Retinal pigment epithelial cell (primary cell): ENCODE measurements around the gene PLCL2.
"Not testable (repeated sequence)": the region's sequence is repeated elsewhere in the genome, so short reads cannot be mapped to it uniquely, and the experiment has no call there.

Experiments used
- DNase-seq: peaks from one replicate; pipeline ENCODE4 v3.0.0-alpha.2; 2010; ENCODE audit warnings: low read depth
- H3K4me3 ChIP-seq: 2 replicates; pipeline ENCODE4 v1.5.1; 2011; ENCODE audit warnings: mild to moderate bottlenecking, low read length, control low read depth, moderate library complexity
- CTCF ChIP-seq: conservative IDR thresholded peaks from 2 replicates; pipeline ENCODE4 v1.5.1; 2011; ENCODE audit warnings: low read depth, low read length, control low read depth, inconsistent platforms

The PLCL2 gene

GRCh38 chr3:17125738-17126442, 241.1 kb downstream of the PLCL2 start:
- H3K4me3 ChIP-seq, result no peak overlapping the region

GRCh38 chr3:17128671-17129070, 243.9 kb downstream of the PLCL2 start:
- not testable (repeated sequence) for H3K4me3 ChIP-seq, DNase-seq

More at GRCh38 chr3:17125738-17126442, 241.1 kb downstream of the PLCL2 start:
- DNase-seq, result no peak
- no peak for TF ChIP-seq CTCF

- no peak for TF ChIP-seq CTCF
- no peak overlapping the region for H3K4me3 ChIP-seq
- no peak for DNase-seq
These were observed 244.8 kb downstream of the PLCL2 start for GRCh38 chr3:17129556-17129955.

- no peak for TF ChIP-seq CTCF
These were observed 246.2 kb downstream of the PLCL2 start for GRCh38 chr3:17130956-17131355.

GRCh38 chr3:17132286-17133115, 247.7 kb downstream of the PLCL2 start:
- TF ChIP-seq CTCF, result no peak
- DNase-seq, result no peak
- no peak overlapping the region for H3K4me3 ChIP-seq

More at GRCh38 chr3:17130956-17131355, 246.2 kb downstream of the PLCL2 start:
- DNase-seq, result no peak
- H3K4me3 ChIP-seq, result no peak overlapping the region

- no peak for DNase-seq
- no peak overlapping the region for H3K4me3 ChIP-seq
These were observed 249.1 kb downstream of the PLCL2 start for GRCh38 chr3:17133632-17134545.

More at GRCh38 chr3:17133632-17134545, 249.1 kb downstream of the PLCL2 start:
- TF ChIP-seq CTCF, result no peak
